ENCODE results near the gene SPATA31C2.

Gene SPATA31C2

DNA sequence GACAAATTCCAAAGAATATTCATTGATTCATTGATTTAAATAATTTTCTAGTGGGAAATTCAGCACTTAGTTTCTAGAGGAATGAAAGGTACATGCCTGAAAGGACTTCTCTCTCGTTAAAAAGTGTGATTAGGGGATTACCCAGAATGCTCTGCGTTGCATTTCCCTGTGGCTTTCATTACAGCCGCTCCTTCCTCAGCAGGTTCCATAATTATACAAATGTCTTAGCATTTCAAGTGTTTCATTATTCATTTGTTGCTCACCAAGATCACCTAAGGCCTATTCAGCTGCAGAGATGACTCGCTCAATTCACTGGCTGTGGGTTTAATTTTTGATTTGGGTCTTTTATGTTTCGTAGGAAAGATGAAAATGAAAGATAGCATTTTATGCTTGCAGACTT, 52.8 kb downstream of the SPATA31C2 start:
- TF ChIP-seq, protein P1, sequence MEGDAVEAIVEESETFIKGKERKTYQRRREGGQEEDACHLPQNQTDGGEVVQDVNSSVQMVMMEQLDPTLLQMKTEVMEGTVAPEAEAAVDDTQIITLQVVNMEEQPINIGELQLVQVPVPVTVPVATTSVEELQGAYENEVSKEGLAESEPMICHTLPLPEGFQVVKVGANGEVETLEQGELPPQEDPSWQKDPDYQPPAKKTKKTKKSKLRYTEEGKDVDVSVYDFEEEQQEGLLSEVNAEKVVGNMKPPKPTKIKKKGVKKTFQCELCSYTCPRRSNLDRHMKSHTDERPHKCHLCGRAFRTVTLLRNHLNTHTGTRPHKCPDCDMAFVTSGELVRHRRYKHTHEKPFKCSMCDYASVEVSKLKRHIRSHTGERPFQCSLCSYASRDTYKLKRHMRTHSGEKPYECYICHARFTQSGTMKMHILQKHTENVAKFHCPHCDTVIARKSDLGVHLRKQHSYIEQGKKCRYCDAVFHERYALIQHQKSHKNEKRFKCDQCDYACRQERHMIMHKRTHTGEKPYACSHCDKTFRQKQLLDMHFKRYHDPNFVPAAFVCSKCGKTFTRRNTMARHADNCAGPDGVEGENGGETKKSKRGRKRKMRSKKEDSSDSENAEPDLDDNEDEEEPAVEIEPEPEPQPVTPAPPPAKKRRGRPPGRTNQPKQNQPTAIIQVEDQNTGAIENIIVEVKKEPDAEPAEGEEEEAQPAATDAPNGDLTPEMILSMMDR (conservative IDR thresholded peaks at IDR 0.05; ENCODE audit: low read depth, low read length): no peak
- H3K4me3 ChIP-seq (ENCODE audit: low read length): no peak overlapping the region
- no peak for DNase-seq (ENCODE audit: low read depth)

DNA sequence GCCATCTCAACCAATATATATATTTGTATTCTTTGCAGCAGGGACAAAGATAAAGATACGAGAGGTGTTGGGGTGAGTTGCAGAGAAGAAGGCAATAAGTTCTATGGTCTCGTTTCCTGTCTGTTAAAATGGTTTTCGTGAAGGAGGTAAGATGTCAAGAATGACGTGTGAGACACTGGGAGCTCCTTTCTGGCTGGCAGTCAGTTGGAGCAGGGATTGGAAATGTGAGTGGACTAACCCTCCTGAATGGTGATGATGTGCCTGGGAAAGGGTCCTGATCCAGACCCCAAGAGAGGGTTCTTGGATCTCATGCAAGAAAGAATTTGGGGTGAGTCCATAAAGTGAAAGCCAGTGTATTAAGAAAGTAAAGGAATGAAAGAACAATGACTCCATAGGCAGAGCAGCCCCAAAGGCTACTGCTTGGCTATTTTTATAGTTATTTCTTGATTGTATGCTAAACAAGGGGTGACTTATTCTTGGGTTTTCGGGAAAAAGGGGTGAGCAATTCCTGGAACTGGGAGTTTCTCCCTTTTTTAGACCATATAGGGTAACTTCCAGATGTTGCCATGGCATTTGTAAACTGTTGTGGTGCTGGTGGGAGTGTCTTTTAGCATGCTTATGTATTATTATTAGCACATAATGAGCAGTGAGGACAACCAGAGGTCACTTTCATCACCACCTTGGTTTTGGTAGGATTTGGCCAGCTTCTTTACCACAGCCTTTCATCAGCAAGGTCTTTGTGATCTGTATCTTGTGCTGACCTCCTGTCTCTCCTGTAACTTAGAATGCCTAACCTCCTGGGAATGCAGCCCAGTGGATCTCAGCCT, 53.7 kb downstream of the SPATA31C2 start:
- no peak overlapping the region for H3K4me3 ChIP-seq (ENCODE audit: low read length)
- TF ChIP-seq, protein P1 (conservative IDR thresholded peaks at IDR 0.05; ENCODE audit: low read depth, low read length): no peak
- no peak for DNase-seq (ENCODE audit: low read depth)
